Spleen (tissue), 7 donors: ENCODE measurements around the gene RAD51D.

Experiments
- CTCF ChIP-seq, 11 experiments: fragments of 200-600 bp in 7 of 11; fragments of 450-650 bp in 4 of 11; sonication (generic) in 4 of 11; IDR thresholded peaks in 8 of 11; conservative IDR thresholded peaks in 3 of 11; 1 replicate in 7 of 11; 2 replicates in 4 of 11; pipeline versions ENCODE4 v1.4.0 to v1.8.0; 2016 to 2021; ENCODE audit warnings: antibody characterized with exemption in 11 of 11, inconsistent platforms in 4 of 11, mild to moderate bottlenecking in 1 of 11
- POLR2A ChIP-seq, 3 donors: fragments of 450-650 bp; IDR thresholded peaks; one replicate each; pipeline ENCODE4 v1.5.1; 2017; ENCODE audit warnings: antibody characterized with exemption in 3 of 3, mild to moderate bottlenecking in 1 of 3
- POLR2AphosphoS5 ChIP-seq, 3 donors: sonication (generic); formaldehyde crosslinking; IDR thresholded peaks; one replicate each; pipeline ENCODE4 v1.5.1; 2017; ENCODE audit warnings: antibody characterized with exemption in 3 of 3
- donor health status: DM: no; HTN: no; CAD: no; lungs with moderate emphysema.
- donor health status: DM: no; HTN: no; CAD: no.
- donor health status: DM: no; HTN: no; CAD: no.

DNA sequence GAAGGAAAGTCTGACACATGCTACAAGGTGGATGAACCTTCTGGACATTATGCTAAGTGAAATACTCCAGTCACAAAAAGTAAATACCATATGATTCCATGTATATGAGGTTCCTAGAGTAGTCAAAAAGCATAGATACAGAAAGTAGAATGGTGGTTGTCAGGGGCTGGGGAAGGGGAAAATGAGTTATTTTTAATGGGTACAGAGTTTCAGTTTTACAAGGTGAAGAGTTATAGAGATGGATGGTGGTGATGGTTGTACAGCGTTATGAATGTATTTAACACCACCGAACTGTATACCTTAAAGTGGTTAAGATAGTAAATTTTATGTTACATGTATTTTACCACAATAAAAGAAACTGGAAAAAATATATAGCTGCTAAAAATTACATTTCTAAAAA is 17.9 kb downstream of the RAD51D start:
- TF ChIP-seq CTCF (IDR thresholded peaks at IDR 0.05 in 8 of 11, conservative IDR thresholded peaks at IDR 0.05 in 3 of 11) (no peak), POLR2AphosphoS5 (IDR thresholded peaks at IDR 0.05) (no peak), POLR2A (IDR thresholded peaks at IDR 0.05) (no peak)
